ENCODE data around the gene TRIML2.

DNA sequence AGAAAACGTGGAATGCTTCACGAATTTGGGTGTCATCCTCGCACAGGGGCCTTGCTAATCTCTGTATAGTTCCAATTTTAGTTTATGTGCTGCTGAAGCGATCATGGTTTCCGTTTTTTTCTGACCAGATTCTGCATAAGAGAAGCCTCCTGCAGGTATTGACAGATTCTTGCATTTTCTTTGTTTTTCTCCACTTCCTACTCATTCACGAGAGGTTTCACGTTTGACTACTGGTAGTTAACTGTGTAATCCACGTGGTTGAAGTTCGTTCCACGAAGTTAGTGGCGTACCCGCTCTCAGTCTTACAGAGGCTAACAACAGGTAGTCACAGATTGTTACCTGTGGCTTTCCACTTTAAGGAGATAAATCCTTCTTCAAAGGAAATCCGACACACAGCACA lies 12.1 kb upstream of the TRIML2 start:
- TF ChIP-seq RAD21 (IDR thresholded peaks at IDR 0.05; ENCODE audit: low read length), result no peak
- no peak for TF ChIP-seq POLR2AphosphoS5 (IDR thresholded peaks at IDR 0.05; ENCODE audit: low read depth, low read length)
- TF ChIP-seq, protein P1, sequence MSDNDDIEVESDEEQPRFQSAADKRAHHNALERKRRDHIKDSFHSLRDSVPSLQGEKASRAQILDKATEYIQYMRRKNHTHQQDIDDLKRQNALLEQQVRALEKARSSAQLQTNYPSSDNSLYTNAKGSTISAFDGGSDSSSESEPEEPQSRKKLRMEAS (IDR thresholded peaks at IDR 0.05; ENCODE audit: low read depth), result no peak
- TF ChIP-seq CTCF (IDR thresholded peaks at IDR 0.05), result no peak
- no peak for TF ChIP-seq ZBTB33 (IDR thresholded peaks at IDR 0.05; ENCODE audit: borderline replicate concordance, low read depth)
- TF ChIP-seq REST (IDR thresholded peaks at IDR 0.05; ENCODE audit: low read depth, low read length), result no peak
- TF ChIP-seq, protein P2, sequence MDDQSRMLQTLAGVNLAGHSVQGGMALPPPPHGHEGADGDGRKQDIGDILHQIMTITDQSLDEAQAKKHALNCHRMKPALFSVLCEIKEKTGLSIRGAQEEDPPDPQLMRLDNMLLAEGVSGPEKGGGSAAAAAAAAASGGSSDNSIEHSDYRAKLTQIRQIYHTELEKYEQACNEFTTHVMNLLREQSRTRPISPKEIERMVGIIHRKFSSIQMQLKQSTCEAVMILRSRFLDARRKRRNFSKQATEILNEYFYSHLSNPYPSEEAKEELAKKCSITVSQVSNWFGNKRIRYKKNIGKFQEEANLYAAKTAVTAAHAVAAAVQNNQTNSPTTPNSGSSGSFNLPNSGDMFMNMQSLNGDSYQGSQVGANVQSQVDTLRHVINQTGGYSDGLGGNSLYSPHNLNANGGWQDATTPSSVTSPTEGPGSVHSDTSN (IDR thresholded peaks at IDR 0.05), result no peak
- TF ChIP-seq, protein P3, sequence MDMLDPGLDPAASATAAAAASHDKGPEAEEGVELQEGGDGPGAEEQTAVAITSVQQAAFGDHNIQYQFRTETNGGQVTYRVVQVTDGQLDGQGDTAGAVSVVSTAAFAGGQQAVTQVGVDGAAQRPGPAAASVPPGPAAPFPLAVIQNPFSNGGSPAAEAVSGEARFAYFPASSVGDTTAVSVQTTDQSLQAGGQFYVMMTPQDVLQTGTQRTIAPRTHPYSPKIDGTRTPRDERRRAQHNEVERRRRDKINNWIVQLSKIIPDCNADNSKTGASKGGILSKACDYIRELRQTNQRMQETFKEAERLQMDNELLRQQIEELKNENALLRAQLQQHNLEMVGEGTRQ (IDR thresholded peaks at IDR 0.05; ENCODE audit: borderline replicate concordance, low read depth, low read length), result no peak
- TF ChIP-seq EP300 (IDR thresholded peaks at IDR 0.05; ENCODE audit: borderline replicate concordance in 1 of 2, low read depth in 1 of 2, low read length in 1 of 2), result no peak
- TF ChIP-seq JUND (IDR thresholded peaks at IDR 0.05), result no peak
